ENCODE results near the gene FSTL4.

The FSTL4 gene

GRCh38 chr5:133170756-133171387, 441.5 kb downstream of the FSTL4 start:
- peak; percentile 7 for DNase-seq (ENCODE audit: low read depth)

- no peak for DNase-seq (ENCODE audit: low read depth)
Observed at GRCh38 chr5:133164759-133165158, 447.6 kb downstream of the FSTL4 start.

GRCh38 chr5:133163839-133164238, 448.5 kb downstream of the FSTL4 start:
- DNase-seq (ENCODE audit: low read depth) = no peak

GRCh38 chr5:133159543-133159942, 452.8 kb downstream of the FSTL4 start:
- DNase-seq (ENCODE audit: low read depth) = no peak

GRCh38 chr5:133155326-133155969, 456.9 kb downstream of the FSTL4 start:
- DNase-seq (ENCODE audit: low read depth) = no peak

GRCh38 chr5:133154274-133155075, 457.9 kb downstream of the FSTL4 start:
- DNase-seq (ENCODE audit: low read depth) = no peak

GRCh38 chr5:133150909-133151544, 461.3 kb downstream of the FSTL4 start:
- no peak for DNase-seq (ENCODE audit: low read depth)

- no peak for DNase-seq (ENCODE audit: low read depth)
Observed at GRCh38 chr5:133149345-133149744, 463.0 kb downstream of the FSTL4 start.

GRCh38 chr5:133147815-133148567, 464.4 kb downstream of the FSTL4 start:
- DNase-seq (ENCODE audit: low read depth) = no peak

- no peak for DNase-seq (ENCODE audit: low read depth)
Observed at GRCh38 chr5:133147411-133147810, 464.9 kb downstream of the FSTL4 start.

All from stimulated activated CD8-positive, alpha-beta memory T cell treated with anti-CD3 and anti-CD28 coated beads, Interleukin-4, amount 100 ng/mL, for 24 hours (primary cell).